Gastroesophageal sphincter (tissue), 4 donors: ENCODE results near the gene TTBK1. TPM values are rescaled to one million over a fixed set of nuclear protein-coding genes. Genes with fewer than 3 reads are reported as not detected.
A peak's percentile ranks its signal among the peaks of the same experiment; 100 is the strongest.

Source experiments
- ATAC-seq: fragments of 150-250 bp; one replicate; pipeline ENCODE4 v1.9.1; 2016; ENCODE audit warnings: mild to moderate bottlenecking, moderate library complexity
- H3K27ac ChIP-seq, 4 donors: fragments of 200-600 bp; sonication (generic) in 3 of 4; 1 replicate in 3 of 4; 2 replicates in 1 of 4; pipeline ENCODE4 v1.5.1; 2016 to 2019
- H3K27me3 ChIP-seq: fragments of 200-600 bp; sonication (generic); one replicate; pipeline ENCODE4 v1.5.1; 2019
- H3K36me3 ChIP-seq, 2 donors: fragments of 200-600 bp; sonication (generic); one replicate each; pipeline ENCODE4 v1.5.1; 2019; ENCODE audit warnings: control low read depth in 1 of 2
- H3K4me1 ChIP-seq, 3 donors: fragments of 200-600 bp; sonication (generic); 1 replicate in 2 of 3; 2 replicates in 1 of 3; pipeline ENCODE4 v1.5.1; 2016 to 2019; ENCODE audit warnings: control low read depth in 2 of 3
- H3K4me3 ChIP-seq, 2 donors: fragments of 200-600 bp; sonication (generic); one replicate each; pipeline ENCODE4 v1.5.1; 2019; ENCODE audit warnings: mild to moderate bottlenecking in 1 of 2, moderate library complexity in 1 of 2
- H3K9me3 ChIP-seq, 3 donors: fragments of 200-600 bp; sonication (generic); one replicate each; pipeline ENCODE4 v1.5.1; 2017 to 2019; ENCODE audit warnings: control low read depth in 2 of 3
- CTCF ChIP-seq, 4 experiments: fragments of 200-600 bp in 2 of 4; fragments of 450-650 bp in 2 of 4; sonication (generic) in 1 of 4; IDR thresholded peaks; one replicate each; pipeline ENCODE4 v1.5.1; 2017 to 2019; ENCODE audit warnings: antibody characterized with exemption in 4 of 4, mild to moderate bottlenecking in 2 of 4, moderate library complexity in 2 of 4
- EP300 ChIP-seq: sonication (generic); formaldehyde crosslinking; IDR thresholded peaks from one replicate; pipeline ENCODE4 v1.6.1; 2017; ENCODE audit warnings: antibody characterized with exemption, mild to moderate bottlenecking
- POLR2A ChIP-seq, 2 donors: fragments of 450-650 bp; IDR thresholded peaks; one replicate each; pipeline ENCODE4 v1.6.1; 2017; ENCODE audit warnings: antibody characterized with exemption in 2 of 2, mild to moderate bottlenecking in 2 of 2, moderate library complexity in 1 of 2
- POLR2AphosphoS5 ChIP-seq: sonication (generic); formaldehyde crosslinking; IDR thresholded peaks from one replicate; pipeline ENCODE4 v1.6.1; 2017; ENCODE audit warnings: antibody characterized with exemption
- WGBS, 2 donors: methylation state at CpG; one replicate each; pipeline ENCODE4 v1.1.5; 2018; ENCODE audit warnings: low coverage in 1 of 2; 5-methylcytosine and 5-hydroxymethylcytosine counted together
- total RNA-seq, 4 donors: library from RNA; depleted of rRNA; stranded (reverse); fragments of >200 nt; gene quantifications; one replicate each; pipeline ENCODE4 v1.1.0, GENCODE V29; 2016

Gene TTBK1
- total RNA-seq, 4 donors from 2014 or later = 0.08 to 0.20 TPM; not detected in 2

GRCh38 chr6:43228951-43229802 is 14.1 kb upstream of the TTBK1 start, which contains the start of gene DNPH1:
TSS of gene DNPH1 (minus strand) at chr6:43229481. CDS start at chr6:43229456, 25 bp downstream.
- H3K27me3 ChIP-seq = no peaks in the 10 kb centered on the region
- H3K4me1 ChIP-seq = peaks cover 0 to 23% (median 6%) of the 10 kb centered on the region in 3 donors
- TF ChIP-seq POLR2A (IDR thresholded peaks at IDR 0.05) (peak in 1 of 2 donors; percentile 27), POLR2AphosphoS5 (peak; percentile 6), CTCF (IDR thresholded peaks at IDR 0.05) (peak in 3 of 4 experiments; percentile 95 to 98 (median 96)), EP300 (no peak)
- ATAC-seq = peak; percentile 94
- WGBS, 2 donors = 0 to 20% methylated on average over 1 to 3 of the region's 82 CpGs
- no peaks in the 10 kb centered on the region for H3K9me3 ChIP-seq
- peak within 1 kb of the TSS; percentile 58 to 77 for H3K4me3 ChIP-seq
- H3K36me3 ChIP-seq = peaks cover 0 to 17% of the 10 kb centered on the region in 2 donors
- peak within 1 kb of the TSS in 3 of 4 donors; percentile 76 to 79 (median 79) for H3K27ac ChIP-seq

- peak overlapping the region in 3 of 4 donors; percentile 76 to 79 (median 79) for H3K27ac ChIP-seq
- H3K4me1 ChIP-seq = peaks cover 0 to 23% (median 6%) of the 10 kb centered on the region in 3 donors
- peaks cover 0 to 10% of the 10 kb centered on the region in 2 donors for H3K36me3 ChIP-seq
- TF ChIP-seq CTCF (IDR thresholded peaks at IDR 0.05) = no peak
- TF ChIP-seq EP300 = no peak
- TF ChIP-seq POLR2A (IDR thresholded peaks at IDR 0.05) = no peak
- TF ChIP-seq POLR2AphosphoS5 = no peak
- no peak for ATAC-seq
- H3K9me3 ChIP-seq = no peaks in the 10 kb centered on the region
- no peaks in the 10 kb centered on the region for H3K27me3 ChIP-seq
- WGBS, 2 donors = 82 to 83% methylated on average over 10 to 13 of the region's 17 CpGs
- peak overlapping the region in 1 of 2 donors; percentile 77 for H3K4me3 ChIP-seq
Observed at GRCh38 chr6:43229803-43230620, 13.3 kb upstream of the TTBK1 start.

GRCh38 chr6:43231053-43231452 is 12.2 kb upstream of the TTBK1 start:
- H3K36me3 ChIP-seq = no peaks in the 10 kb centered on the region
- no peak overlapping the region for H3K27ac ChIP-seq
- peaks cover 0 to 23% (median 6%) of the 10 kb centered on the region in 3 donors for H3K4me1 ChIP-seq
- 88 to 94% methylated on average over 3 to 4 of the region's 4 CpGs for WGBS, 2 donors
- ATAC-seq = no peak
- H3K9me3 ChIP-seq = no peaks in the 10 kb centered on the region
- H3K27me3 ChIP-seq = no peaks in the 10 kb centered on the region
- H3K4me3 ChIP-seq = no peak overlapping the region
- TF ChIP-seq CTCF (IDR thresholded peaks at IDR 0.05) = no peak
- no peak for TF ChIP-seq POLR2AphosphoS5
- no peak for TF ChIP-seq POLR2A (IDR thresholded peaks at IDR 0.05)
- TF ChIP-seq EP300 = no peak

- no peak for ATAC-seq
- Histone ChIP-seq H3K9me3 (no peaks in the 10 kb centered on the region), H3K4me3 (no peak overlapping the region), H3K27me3 (no peaks in the 10 kb centered on the region), H3K4me1 (peaks cover 0 to 23% (median 6%) of the 10 kb centered on the region in 3 donors), H3K27ac (no peak overlapping the region), H3K36me3 (no peaks in the 10 kb centered on the region)
- TF ChIP-seq POLR2A (IDR thresholded peaks at IDR 0.05) = no peak
- no peak for TF ChIP-seq EP300
- no peak for TF ChIP-seq POLR2AphosphoS5
- no peak for TF ChIP-seq CTCF (IDR thresholded peaks at IDR 0.05)
- WGBS, 2 donors = 48 to 76% methylated on average over 3 of the region's 3 CpGs
Observed at GRCh38 chr6:43231735-43232450, 11.4 kb upstream of the TTBK1 start.
